ENCODE results near the gene AGAP3.

DNA sequence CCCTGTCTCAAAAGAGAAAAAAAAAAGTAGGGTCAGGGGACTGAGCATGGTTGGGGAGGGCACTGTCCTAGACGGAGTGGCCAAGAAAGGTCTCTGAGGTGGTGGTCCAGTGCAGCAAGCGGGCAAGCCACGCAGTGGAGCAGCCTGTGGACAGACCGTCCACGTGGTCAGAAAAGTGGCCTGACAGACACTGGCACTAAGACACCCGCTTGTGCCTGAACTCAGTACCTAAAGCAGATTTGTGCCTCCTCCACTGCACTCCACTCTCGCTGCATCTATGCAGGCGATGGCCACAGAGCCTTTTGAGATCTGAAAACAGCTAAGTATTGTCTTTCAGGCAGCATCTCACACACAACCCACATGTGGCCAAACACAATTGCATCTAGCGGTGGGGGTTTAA is 92.0 kb downstream of the AGAP3 start:
- TF ChIP-seq, protein P1, sequence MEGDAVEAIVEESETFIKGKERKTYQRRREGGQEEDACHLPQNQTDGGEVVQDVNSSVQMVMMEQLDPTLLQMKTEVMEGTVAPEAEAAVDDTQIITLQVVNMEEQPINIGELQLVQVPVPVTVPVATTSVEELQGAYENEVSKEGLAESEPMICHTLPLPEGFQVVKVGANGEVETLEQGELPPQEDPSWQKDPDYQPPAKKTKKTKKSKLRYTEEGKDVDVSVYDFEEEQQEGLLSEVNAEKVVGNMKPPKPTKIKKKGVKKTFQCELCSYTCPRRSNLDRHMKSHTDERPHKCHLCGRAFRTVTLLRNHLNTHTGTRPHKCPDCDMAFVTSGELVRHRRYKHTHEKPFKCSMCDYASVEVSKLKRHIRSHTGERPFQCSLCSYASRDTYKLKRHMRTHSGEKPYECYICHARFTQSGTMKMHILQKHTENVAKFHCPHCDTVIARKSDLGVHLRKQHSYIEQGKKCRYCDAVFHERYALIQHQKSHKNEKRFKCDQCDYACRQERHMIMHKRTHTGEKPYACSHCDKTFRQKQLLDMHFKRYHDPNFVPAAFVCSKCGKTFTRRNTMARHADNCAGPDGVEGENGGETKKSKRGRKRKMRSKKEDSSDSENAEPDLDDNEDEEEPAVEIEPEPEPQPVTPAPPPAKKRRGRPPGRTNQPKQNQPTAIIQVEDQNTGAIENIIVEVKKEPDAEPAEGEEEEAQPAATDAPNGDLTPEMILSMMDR (conservative IDR thresholded peaks at IDR 0.05; ENCODE audit: low read depth, low read length): no peak
- TF ChIP-seq EZH2 (IDR thresholded peaks at IDR 0.05; ENCODE audit: borderline replicate concordance, low read depth, low read length, poor library complexity, severe bottlenecking): no peak
